PFSK-1 (cell line): Measurements from ENCODE around the gene NOP14.

Source experiments
- POLR2AphosphoS5 ChIP-seq: IDR thresholded peaks from 2 replicates; pipeline ENCODE4 v1.6.1; 2012; ENCODE audit warnings: low read depth, mild to moderate bottlenecking, control low read depth, low read length, moderate library complexity
- REST ChIP-seq, 2 experiments: IDR thresholded peaks; 2 replicates each; pipeline versions ENCODE4 v1.6.1 to v1.8.0; 2011 to 2012; ENCODE audit warnings: low read depth in 2 of 2, low read length in 2 of 2, control low read depth in 1 of 2, inconsistent platforms in 1 of 2, mild to moderate bottlenecking in 1 of 2, moderate library complexity in 1 of 2; ENCODE audit not compliant: insufficient read depth in 1 of 2
- TAF1 ChIP-seq: IDR thresholded peaks from 2 replicates; pipeline ENCODE4 v1.6.1; 2012; ENCODE audit warnings: low read length, control low read depth, borderline replicate concordance; ENCODE audit not compliant: insufficient read depth

- no peak for TF ChIP-seq TAF1
- no peak for TF ChIP-seq POLR2AphosphoS5
- no peak for TF ChIP-seq REST (IDR thresholded peaks at IDR 0.05; ENCODE audit: insufficient read depth in 1 of 2, low read depth in 2 of 2, low read length in 2 of 2)
Measured at GRCh38 chr4:2934077-2934812, 29.0 kb downstream of the NOP14 start.
